Peyer's patch (tissue), 4 donors: Measurements from ENCODE around the gene EDC3.

ENCODE experiments used
- CTCF ChIP-seq, 6 experiments: fragments of 450-650 bp in 4 of 6; fragments of 200-600 bp in 2 of 6; sonication (generic) in 1 of 6; IDR thresholded peaks; one replicate each; pipeline ENCODE4 v1.5.1; 2017 to 2019; ENCODE audit warnings: antibody characterized with exemption in 6 of 6, mild to moderate bottlenecking in 3 of 6, moderate library complexity in 1 of 6
- POLR2A ChIP-seq, 2 donors: fragments of 450-650 bp; IDR thresholded peaks; one replicate each; pipeline ENCODE4 v1.5.1; 2017; ENCODE audit warnings: antibody characterized with exemption in 2 of 2, mild to moderate bottlenecking in 2 of 2, moderate library complexity in 2 of 2

GRCh38 chr15:74727727-74728126 is 31.9 kb upstream of the EDC3 start:
- TF ChIP-seq CTCF (IDR thresholded peaks at IDR 0.05) = no peak
- no peak for TF ChIP-seq POLR2A (IDR thresholded peaks at IDR 0.05)
